Measurements from ENCODE around the gene VLDLR. TPM values are rescaled to one million over a fixed set of nuclear protein-coding genes. Genes with fewer than 3 reads are reported as not detected.

The VLDLR gene
- total RNA-seq, 4 donors from 2014 or later = 0.85 to 2.5 TPM; not detected in 2

DNA sequence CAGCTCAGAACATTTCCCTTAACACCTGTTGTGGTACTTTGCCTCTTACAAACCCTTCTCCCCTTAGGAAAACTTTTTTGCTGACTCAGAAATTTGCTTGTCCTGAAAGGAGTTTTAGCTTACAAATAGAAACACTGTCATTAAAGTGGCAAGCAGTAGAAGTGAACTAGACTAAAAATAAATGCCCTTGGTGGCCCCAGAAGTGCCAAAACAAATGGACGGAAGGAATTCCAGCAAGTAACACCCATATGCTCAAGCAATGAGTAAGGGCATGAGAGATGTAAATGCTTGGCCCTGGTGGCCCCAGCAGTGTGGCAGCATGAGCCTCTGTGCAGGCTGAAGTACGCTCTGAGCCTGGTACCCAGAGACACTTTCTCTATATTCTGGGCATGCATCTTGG lies 8.6 kb downstream of the VLDLR start:
- Histone ChIP-seq H3K4me3 (no peak overlapping the region), H3K9me3 (no peaks in the 10 kb centered on the region), H3K36me3 (no peaks in the 10 kb centered on the region), H3K4me1 (no peaks in the 10 kb centered on the region), H3K27ac (no peak overlapping the region), H3K27me3 (no peaks in the 10 kb centered on the region)
- TF ChIP-seq POLR2A (IDR thresholded peaks at IDR 0.05) = no peak
- TF ChIP-seq, protein P1, sequence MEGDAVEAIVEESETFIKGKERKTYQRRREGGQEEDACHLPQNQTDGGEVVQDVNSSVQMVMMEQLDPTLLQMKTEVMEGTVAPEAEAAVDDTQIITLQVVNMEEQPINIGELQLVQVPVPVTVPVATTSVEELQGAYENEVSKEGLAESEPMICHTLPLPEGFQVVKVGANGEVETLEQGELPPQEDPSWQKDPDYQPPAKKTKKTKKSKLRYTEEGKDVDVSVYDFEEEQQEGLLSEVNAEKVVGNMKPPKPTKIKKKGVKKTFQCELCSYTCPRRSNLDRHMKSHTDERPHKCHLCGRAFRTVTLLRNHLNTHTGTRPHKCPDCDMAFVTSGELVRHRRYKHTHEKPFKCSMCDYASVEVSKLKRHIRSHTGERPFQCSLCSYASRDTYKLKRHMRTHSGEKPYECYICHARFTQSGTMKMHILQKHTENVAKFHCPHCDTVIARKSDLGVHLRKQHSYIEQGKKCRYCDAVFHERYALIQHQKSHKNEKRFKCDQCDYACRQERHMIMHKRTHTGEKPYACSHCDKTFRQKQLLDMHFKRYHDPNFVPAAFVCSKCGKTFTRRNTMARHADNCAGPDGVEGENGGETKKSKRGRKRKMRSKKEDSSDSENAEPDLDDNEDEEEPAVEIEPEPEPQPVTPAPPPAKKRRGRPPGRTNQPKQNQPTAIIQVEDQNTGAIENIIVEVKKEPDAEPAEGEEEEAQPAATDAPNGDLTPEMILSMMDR (IDR thresholded peaks at IDR 0.05) = no peak
- no peak for DNase-seq

DNA sequence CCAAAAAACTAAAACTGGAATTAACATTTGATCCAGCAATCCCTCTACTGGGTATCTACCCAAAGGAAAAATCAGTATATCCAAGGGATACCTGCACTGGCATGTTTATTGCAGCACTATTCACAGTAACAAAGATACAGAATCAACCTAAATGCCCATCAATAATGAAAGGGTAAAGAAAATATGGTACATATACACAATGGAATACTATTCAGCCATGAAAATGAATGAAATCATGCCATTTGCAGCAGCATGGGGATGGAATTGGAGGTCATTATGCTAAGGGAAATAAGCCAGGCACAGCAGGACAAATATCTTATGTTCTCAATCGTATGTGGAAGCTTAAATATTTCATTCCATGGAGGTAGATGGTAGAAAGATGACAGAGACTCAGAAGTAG lies 9.7 kb downstream of the VLDLR start:
- TF ChIP-seq POLR2A (IDR thresholded peaks at IDR 0.05) = no peak
- TF ChIP-seq, protein P1 (IDR thresholded peaks at IDR 0.05) = no peak
- no peaks in the 10 kb centered on the region for H3K36me3 ChIP-seq
- no peaks in the 10 kb centered on the region for H3K27me3 ChIP-seq
- H3K4me3 ChIP-seq = no peak overlapping the region
- no peaks in the 10 kb centered on the region for H3K9me3 ChIP-seq
- no peak overlapping the region for H3K27ac ChIP-seq
- no peak for DNase-seq
- no peaks in the 10 kb centered on the region for H3K4me1 ChIP-seq

DNA sequence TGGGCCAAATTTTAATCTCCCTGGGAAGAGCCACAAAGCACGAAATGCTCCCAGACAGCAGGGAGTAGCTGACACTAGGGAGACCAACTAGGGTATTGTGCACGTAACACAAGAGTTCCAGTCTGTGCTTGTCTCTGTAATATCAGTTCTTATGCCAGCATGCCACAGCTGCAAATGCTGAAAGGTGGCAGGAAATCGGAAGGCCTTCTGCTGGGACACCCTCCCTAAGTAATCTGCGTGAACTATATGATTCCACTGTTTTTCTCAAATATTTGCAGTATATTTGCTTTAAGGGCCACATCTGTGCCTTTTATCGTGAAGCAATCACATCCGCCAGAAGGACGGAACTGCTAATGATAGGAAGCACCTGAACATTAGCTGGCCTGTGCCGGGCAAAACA lies 12.6 kb downstream of the VLDLR start:
- H3K27ac ChIP-seq = no peak overlapping the region
- TF ChIP-seq POLR2A (IDR thresholded peaks at IDR 0.05) = no peak
- TF ChIP-seq, protein P1 (IDR thresholded peaks at IDR 0.05) = no peak
- no peak for DNase-seq

DNA sequence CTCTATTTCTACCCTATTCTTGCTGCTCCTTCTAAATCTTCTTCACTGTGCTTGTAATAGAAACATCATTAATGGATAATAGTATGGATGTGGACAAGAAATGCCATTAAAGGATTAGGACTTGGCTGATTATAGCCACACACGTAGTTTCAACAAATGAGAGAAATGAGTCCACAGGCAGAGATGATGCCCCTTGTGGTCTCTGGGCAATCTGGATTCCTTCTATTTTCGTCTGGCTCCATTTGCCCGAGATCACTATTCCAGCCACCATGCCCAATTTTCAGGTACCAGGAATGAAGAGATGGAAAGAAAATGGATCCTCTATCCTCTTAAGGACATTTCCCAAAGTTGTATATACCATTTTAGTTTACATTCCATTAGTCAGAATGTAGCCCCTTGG lies 13.2 kb downstream of the VLDLR start:
- no peak for DNase-seq
- no peaks in the 10 kb centered on the region for H3K9me3 ChIP-seq
- TF ChIP-seq, protein P1 (IDR thresholded peaks at IDR 0.05) = no peak
- TF ChIP-seq POLR2A (IDR thresholded peaks at IDR 0.05) = no peak
- no peak overlapping the region for H3K4me3 ChIP-seq
- no peaks in the 10 kb centered on the region for H3K4me1 ChIP-seq
- H3K27ac ChIP-seq = no peak overlapping the region
- H3K27me3 ChIP-seq = no peaks in the 10 kb centered on the region
- H3K36me3 ChIP-seq = no peaks in the 10 kb centered on the region

More for the DNA sequence above, 12.6 kb downstream of the VLDLR start:
- Histone ChIP-seq H3K27me3 (no peaks in the 10 kb centered on the region), H3K9me3 (no peaks in the 10 kb centered on the region), H3K4me3 (no peak overlapping the region), H3K4me1 (no peaks in the 10 kb centered on the region), H3K36me3 (no peaks in the 10 kb centered on the region)

DNA sequence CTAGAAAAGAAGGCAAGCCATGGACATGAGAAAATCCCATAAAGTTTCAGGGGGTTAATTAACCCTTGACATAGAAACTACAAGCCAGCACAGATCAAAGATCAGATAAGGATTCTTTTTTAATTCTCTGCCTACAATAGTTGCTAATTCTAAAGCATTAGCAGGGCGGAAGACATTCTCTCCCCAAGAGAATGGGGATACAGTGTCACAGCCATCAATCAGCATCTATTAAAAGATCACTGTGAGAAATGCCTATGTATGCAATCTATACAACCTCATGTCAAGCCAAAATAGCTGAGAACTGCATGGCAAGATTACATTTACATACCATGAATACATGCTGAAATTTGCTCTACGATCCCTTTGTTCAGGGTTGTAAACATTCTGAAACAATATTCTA lies 14.3 kb downstream of the VLDLR start:
- Histone ChIP-seq H3K27ac (no peak overlapping the region), H3K4me3 (no peak overlapping the region), H3K9me3 (no peaks in the 10 kb centered on the region), H3K4me1 (no peaks in the 10 kb centered on the region), H3K27me3 (no peaks in the 10 kb centered on the region), H3K36me3 (no peaks in the 10 kb centered on the region)
- DNase-seq = no peak
- no peak for TF ChIP-seq POLR2A (IDR thresholded peaks at IDR 0.05)
- TF ChIP-seq, protein P1 (IDR thresholded peaks at IDR 0.05) = no peak

DNA sequence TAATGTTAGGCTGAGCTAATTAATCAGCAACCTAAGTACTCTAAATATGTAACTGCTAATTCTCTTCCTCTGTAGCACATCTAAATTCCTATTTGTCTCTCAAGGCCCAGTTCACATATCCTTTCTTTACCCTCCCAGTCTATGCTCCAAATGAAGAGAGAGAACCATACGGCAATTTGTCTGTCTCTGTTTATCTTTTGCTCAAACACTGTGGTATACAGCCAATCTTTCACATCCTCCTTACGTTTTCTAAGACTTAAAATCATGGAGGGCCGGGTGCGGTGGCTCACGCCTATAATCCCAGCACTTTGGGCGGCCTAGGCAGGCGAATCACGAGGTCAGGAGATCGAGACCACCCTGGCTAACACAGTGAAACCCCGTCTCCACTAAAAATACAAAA lies 15.8 kb downstream of the VLDLR start:
- Histone ChIP-seq H3K9me3 (no peaks in the 10 kb centered on the region), H3K4me1 (no peaks in the 10 kb centered on the region), H3K27me3 (no peaks in the 10 kb centered on the region), H3K36me3 (no peaks in the 10 kb centered on the region), H3K27ac (no peak overlapping the region), H3K4me3 (no peak overlapping the region)
- DNase-seq = no peak
- TF ChIP-seq, protein P1 (IDR thresholded peaks at IDR 0.05) = no peak
- TF ChIP-seq POLR2A (IDR thresholded peaks at IDR 0.05) = no peak

All from Peyer's patch (tissue), 4 donors.